HG03159 (cell line): ENCODE results near the gene KRTDAP.

Experiments
- ATAC-seq: cut with Tn5 transposase; IDR thresholded peaks from one replicate; pipeline ENCODE4 v1.9.1; 2021; ENCODE audit warnings: mild to moderate bottlenecking, moderate library complexity; ENCODE audit not compliant: unreplicated experiment

KRTDAP gene

DNA sequence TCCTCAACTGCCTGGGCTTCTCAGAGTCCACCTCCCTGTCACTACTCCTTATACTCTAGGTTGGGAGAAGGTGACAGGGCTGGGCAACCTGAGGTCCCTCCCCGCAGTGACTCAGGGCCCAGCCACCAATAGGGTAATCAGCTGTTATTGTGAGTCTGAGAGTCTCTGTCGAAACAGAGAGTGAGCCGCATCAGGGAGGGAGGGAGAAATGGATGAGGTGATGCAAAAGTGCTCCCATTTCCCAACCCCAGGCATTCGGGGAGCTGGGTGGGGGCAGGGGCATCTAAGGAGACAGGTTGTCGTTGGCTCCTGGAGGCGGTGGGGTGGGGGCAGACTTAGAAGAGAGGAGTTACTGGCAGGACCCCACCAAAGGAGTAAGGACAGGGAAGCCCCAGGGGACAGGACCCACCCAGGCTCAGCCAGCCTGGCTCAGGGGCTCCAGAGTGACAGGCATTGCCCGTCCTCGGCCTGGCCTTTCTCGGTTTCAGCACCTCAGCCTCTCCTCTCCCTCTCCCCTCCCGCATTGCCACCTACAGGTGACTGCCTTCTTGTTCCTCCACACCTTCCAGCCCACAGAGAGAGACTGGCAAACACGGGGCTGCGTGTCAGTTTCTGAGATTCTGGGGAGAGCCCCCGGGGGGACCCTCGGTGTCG, 23.5 kb upstream of the KRTDAP start, which contains the start of gene DMKN:
Gene DMKN, minus strand, starts transcription at position 22 of the 654 bp plus-strand sequence. CDS start 174 bp downstream, outside the sequence.
- ATAC-seq: no peak

DNA sequence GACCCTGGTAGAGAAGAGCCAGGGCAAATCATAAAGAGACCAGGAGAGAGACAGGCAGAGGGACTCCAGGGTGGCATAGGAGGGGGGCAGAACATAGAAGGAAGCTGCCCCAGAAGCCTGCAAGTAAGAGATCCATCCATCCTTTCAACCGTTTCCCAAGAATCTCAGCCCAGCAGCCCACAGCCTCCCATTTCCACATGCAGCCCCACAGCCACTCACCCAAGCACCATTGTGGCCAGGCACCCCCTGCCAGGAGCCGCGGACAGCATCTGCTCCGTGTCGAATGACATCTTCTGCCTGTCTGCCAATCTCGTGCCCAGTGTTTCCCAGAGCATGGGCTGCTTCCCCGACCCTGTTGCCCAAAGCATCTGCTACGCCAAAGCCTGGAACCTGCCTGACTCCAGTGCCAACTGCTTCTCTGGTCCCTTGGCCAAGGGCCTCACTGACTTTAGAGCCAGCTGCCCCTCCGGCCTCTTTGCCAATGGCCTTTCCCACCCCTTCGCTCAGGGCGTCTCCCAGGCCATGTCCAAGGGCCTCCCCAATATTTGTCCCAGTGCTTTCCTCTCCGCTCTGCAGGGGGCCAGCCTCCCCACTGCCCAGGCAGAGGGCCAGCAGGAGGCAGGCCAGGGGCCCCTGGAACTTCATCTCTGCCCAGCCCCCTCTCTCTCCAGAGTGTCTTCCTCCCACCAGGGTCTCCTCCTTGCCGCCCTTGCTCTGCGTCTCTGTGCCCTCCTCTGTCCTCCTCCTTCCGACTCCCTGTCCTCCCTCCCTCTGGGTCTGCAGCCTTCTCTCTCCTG, 22.8 kb upstream of the KRTDAP start:
- no peak for ATAC-seq

- ATAC-seq: no peak
Observed at GRCh38 chr19:35511337-35511736, 21.1 kb upstream of the KRTDAP start.

DNA sequence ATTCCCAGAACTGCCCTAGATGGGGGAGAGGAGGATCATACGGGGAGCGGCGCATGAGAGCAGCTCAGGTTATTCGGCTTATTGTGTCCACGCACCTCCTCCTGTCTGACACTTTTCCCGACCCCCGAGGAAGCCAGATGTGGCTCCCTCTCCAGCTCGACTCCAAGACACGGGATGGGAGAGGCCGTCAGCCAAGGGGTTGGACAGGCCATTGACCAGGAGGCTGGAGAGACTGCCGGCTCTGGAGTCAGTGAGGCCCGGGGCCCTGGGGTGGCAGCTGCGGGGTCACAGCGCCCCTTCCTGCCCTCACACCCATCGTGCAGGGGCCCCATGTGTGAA, 20.3 kb upstream of the KRTDAP start:
- no peak for ATAC-seq

GRCh38 chr19:35509861-35510625, 19.8 kb upstream of the KRTDAP start:
- no peak for ATAC-seq

DNA sequence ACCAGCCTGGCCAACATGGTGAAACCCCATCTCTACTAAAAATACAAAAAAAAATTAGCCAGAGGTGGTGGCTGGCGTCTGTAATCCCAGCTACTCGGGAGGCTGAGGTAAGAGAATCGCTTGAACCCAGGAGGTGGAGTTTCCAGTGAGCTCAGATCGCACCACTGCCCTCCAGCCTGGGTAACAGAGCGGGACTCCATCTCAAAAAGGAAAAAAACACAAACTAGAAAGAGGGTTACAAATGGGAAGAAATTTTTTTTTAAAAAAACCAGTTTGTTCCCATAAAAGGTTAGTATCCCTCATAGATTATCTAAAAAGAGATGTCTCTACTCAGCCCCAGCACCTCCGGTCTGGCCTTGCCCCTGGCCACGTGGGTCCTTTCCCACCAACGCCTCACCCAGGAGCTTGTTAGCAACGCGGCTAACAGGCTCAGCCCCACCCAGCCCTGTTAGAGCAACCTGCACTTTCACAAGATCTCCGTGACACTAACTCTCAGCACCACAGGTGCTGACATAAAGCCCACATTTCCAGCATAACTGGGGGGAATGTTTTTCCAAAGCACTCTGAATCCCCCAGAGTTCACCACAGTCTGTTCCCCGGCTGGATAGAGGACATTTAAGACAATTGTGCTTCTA, 18.9 kb upstream of the KRTDAP start:
- ATAC-seq: no peak

DNA sequence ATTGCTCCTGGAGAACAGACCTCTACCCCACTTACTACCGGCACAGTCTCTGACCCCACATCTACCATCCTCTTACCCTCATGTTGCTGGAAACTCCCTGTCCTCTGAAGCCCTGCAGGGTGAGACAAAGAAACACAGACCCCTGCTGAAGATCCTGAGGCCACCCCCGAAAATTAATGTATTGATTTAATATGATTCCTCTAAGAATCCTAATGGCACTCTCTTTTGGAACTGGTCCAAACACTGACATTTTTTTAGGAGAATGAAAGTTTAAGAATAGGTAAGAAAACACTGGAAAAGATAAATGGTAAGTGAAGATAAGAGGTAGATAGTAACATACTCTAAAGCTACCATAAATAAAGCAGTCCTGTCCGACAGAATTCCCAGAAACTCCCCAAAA, 17.9 kb upstream of the KRTDAP start:
- ATAC-seq: no peak

GRCh38 chr19:35507561-35507960, 17.3 kb upstream of the KRTDAP start:
- no peak for ATAC-seq

DNA sequence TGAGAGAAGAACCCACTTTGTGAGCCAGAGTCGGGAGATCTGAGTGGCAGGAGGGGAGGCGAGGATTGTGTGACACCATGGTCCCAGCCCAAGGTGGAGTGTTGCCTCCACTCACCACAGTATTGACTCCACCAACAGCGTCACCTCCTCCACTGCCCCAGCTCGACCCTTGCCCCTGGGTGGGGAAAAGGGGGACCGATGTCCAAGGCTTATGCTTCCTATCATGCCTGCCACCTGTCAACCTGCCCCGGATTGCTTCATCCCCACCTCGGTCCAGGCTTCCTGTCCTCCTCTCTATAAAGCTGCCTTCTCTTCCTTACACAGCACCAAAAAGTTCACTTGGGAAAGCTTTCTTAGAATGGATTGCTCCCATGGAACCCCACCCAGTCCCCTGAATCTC, 15.7 kb upstream of the KRTDAP start:
- no peak for ATAC-seq

GRCh38 chr19:35502751-35503150, 12.5 kb upstream of the KRTDAP start:
- ATAC-seq: no peak

GRCh38 chr19:35501684-35502083, 11.4 kb upstream of the KRTDAP start:
- no peak for ATAC-seq

DNA sequence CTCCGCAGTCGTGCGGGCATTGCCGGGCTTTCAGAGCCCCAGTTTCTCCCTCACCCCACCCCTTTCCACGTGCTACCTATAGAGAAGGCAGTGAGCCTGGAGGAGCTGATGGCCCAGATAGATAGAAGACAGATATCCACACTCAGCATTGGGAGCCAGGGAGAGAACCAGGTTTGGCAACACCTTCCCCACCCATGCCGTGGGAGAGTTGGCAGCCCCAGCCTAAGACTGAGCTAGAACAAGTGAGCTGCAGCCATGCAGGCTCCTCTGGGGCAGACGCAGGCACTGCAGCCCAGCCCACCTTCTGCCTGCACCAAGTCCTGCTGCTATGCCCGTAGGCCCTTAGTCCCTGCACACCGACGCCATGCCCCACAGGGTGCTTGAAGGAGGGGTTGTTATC, 10.3 kb upstream of the KRTDAP start:
- no peak for ATAC-seq

DNA sequence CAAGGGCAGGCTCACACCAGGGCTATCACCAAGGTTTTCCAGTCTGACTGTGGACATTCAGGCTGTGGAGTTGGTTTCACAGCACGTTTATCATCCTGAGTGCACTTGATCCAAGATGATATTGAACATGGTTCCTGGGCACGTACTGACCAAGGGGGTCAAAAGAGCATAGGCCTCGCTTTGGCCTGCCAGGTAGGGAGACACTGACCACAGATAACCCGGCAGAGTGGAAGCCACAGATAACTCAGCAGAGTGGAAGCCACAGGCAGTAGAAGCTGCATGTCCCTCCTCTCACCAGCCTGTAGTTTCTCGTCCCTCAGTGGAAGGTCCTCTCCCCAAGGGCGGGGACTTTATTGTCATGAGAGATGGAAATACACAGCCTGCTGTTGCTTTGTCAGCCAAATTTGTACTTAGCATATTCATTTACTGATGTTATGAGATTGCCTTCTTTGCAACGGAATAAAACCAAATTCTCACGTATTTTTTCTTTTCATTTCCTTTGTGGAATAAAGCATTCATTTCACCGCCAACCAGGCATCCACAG, 8.8 kb upstream of the KRTDAP start:
- ATAC-seq: no peak

DNA sequence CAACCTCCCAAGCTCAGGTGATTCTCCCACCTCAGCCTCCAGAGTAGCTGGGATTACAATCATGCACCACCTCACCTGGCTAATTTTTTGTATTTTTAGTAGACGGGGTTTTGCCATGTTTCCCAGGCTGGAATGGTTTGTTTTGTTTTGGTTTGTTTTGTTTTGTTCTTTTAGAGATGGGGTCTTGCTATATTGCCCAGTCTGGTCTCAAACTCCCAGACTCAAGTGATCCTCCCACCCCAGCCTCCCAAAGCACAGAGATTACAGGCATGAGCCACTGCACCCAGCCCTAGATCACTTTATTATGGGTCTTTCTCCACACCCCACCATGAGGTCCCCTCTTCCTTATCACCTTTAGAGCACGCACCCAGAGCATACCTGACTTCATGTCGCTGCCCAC, 8.0 kb upstream of the KRTDAP start:
- no peak for ATAC-seq

- ATAC-seq: no peak
Observed at GRCh38 chr19:35497406-35497805, 7.1 kb upstream of the KRTDAP start.

DNA sequence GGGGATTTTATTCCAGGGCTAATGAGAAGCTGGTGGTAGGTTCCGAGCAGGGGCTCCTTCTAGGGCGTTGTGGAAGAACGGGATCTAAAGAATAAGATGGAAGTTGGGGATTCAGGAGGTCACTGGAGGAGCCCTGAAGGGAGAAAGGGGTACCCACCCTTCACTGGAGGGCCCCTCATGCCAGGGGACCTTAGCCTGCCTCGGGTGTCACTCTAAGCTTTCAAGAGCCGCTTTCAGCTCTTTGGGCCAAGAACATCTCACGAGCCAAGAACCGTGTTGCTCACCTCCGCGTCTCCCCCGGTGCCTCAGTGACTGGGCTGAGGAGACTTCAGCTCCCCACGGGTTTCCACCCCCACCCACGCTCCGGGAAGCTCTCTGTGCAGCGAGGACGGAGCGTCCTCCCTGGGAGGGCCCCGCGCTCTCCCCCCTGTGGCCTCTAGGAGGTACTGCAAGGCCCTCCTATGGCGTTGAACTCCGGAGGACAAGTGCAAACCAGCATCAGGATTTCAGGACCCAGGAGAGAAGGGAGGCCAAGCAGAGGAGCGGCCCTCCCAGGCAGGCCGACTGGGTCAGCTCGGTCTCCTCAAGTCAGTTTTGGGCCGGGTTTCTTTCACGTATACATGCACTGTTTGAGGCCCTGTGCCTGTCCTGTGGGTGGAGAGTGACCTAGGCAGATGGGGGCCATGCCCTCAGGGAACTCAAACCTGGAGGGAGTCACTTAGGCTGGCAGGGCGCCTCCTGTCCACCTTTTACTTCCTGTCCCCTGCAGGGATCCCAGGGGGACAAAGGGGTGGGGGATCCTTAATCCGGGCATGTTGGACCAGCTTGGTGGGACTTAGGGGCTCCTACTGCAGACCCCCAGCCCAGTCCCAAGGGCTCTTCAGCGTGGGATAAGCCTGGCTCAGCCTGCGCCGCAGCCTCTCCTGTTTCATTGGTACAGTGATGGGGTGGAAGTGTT, 5.1 kb upstream of the KRTDAP start:
- ATAC-seq: no peak

GRCh38 chr19:35493971-35494370, 3.7 kb upstream of the KRTDAP start:
- ATAC-seq: no peak

GRCh38 chr19:35491836-35492360, 1.6 kb upstream of the KRTDAP start:
- no peak for ATAC-seq

DNA sequence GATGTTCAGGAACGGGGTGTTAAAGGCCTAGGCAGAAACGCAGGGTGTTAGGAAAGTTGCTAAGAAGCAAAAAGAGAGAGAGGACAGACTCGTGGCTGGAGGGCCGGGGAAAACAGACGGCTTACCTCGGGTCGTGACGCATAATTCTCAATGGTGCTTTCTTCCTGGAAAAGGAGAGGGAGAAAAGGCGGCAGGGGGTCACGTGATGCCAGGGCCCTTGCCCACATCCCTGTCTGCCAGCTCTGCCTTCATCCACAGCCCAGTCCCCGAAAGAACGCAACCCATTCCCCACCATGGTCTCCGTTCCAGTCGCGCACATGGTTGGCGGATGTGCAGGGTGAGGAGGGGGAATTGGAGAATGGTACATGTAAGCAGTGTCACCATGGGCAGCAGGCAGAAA, 1.6 kb downstream of the KRTDAP start:
- no peak for ATAC-seq
